ENCODE measurements around the gene AFF3. TPM values are rescaled to one million over a fixed set of nuclear protein-coding genes. Genes with fewer than 3 reads are reported as not detected.
"Not testable (repeated sequence)": the region's sequence is repeated elsewhere in the genome, so short reads cannot be mapped to it uniquely, and the experiment has no call there.

The AFF3 gene
- total RNA-seq, 1 donor from 2014 or later: 44.6 TPM

- Histone ChIP-seq H3K36me3 (no peaks in the 10 kb centered on the region), H3K4me1 (no peaks in the 10 kb centered on the region), H3K27me3 (no peaks in the 10 kb centered on the region), H3K27ac (no peak overlapping the region), H3K4me3 (no peak overlapping the region), H3K9me3 (peaks cover 8% of the 10 kb centered on the region)
- no peak for DNase-seq
- TF ChIP-seq CTCF (IDR thresholded peaks at IDR 0.05): no peak
- intact Hi-C loops (cut with DNase I): no loop called here
- peak; percentile 64 for ATAC-seq
These were observed 19.7 kb upstream of the AFF3 start for GRCh38 chr2:100161945-100162620.

GRCh38 chr2:100160396-100160795, 18.0 kb upstream of the AFF3 start:
- DNase-seq: no peak
- Histone ChIP-seq H3K27ac (no peak overlapping the region), H3K36me3 (no peaks in the 10 kb centered on the region), H3K27me3 (no peaks in the 10 kb centered on the region), H3K4me1 (no peaks in the 10 kb centered on the region), H3K4me3 (no peak overlapping the region), H3K9me3 (peaks cover 8% of the 10 kb centered on the region)
- TF ChIP-seq CTCF (IDR thresholded peaks at IDR 0.05): no peak
- no peak for ATAC-seq
- intact Hi-C loops (cut with DNase I): no loop called here

- ATAC-seq; H3K36me3 ChIP-seq; H3K4me3 ChIP-seq; H3K27me3 ChIP-seq; H3K27ac ChIP-seq; intact Hi-C loops (cut with DNase I); DNase-seq; H3K9me3 ChIP-seq; H3K4me1 ChIP-seq: not testable (repeated sequence)
These were observed 9.4 kb upstream of the AFF3 start for GRCh38 chr2:100151832-100152231.

DNA sequence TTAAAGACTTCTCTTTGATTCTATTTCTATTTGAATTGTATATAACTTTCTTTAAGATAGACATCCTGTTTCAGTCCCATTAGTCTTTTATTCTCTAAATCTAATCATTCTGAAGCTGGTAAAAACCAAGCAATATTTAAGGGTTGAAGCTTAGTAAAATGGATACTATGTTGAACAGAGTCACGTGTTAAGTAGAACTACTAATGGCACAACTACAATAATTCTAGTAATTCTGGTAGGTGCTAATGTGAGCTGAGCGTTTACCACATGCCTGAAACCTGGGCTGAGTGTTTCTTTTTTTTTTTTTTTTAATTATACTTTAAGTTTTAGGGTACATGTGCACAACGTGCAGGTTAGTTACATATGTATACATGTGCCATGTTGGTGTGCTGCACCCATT, 8.9 kb upstream of the AFF3 start:
- Histone ChIP-seq H3K36me3 (no peaks in the 10 kb centered on the region), H3K4me3 (no peak overlapping the region), H3K27ac (no peak overlapping the region), H3K9me3 (no peaks in the 10 kb centered on the region), H3K27me3 (no peaks in the 10 kb centered on the region), H3K4me1 (no peaks in the 10 kb centered on the region)
- ATAC-seq (no peak), DNase-seq (no peak)
- no peak for TF ChIP-seq CTCF (IDR thresholded peaks at IDR 0.05)
- intact Hi-C loops (cut with DNase I): no loop called here

- no peak for TF ChIP-seq CTCF (IDR thresholded peaks at IDR 0.05)
- intact Hi-C loops (cut with DNase I): no loop called here
- no peak overlapping the region for H3K4me3 ChIP-seq
These were observed 6.5 kb upstream of the AFF3 start for GRCh38 chr2:100148883-100149282.

DNA sequence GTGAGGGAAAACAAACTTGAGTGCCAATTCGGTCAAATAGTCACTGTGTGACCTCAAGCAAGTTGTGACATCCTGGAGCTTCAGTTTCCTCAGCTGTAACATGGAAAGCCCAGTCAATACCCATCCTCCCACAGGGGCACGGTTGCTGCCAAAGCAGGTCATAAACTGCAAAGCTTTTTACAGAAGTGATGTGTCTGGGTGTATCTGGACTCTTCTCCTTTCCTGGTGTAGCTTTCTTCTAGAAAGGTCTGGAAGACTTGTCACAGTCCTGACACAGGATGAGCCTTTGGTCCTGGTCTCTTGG, 4.2 kb upstream of the AFF3 start:
- Histone ChIP-seq H3K27me3 (no peaks in the 10 kb centered on the region), H3K36me3 (no peaks in the 10 kb centered on the region), H3K9me3 (no peaks in the 10 kb centered on the region), H3K27ac (no peak overlapping the region), H3K4me3 (no peak overlapping the region), H3K4me1 (no peaks in the 10 kb centered on the region)
- DNase-seq (no peak), ATAC-seq (no peak)
- intact Hi-C loops (cut with DNase I): no loop called here
- no peak for TF ChIP-seq CTCF (IDR thresholded peaks at IDR 0.05)

More at GRCh38 chr2:100148883-100149282, 6.5 kb upstream of the AFF3 start:
- DNase-seq: no peak
- no peak for ATAC-seq
- no peaks in the 10 kb centered on the region for H3K36me3 ChIP-seq
- no peaks in the 10 kb centered on the region for H3K4me1 ChIP-seq
- H3K9me3 ChIP-seq: no peaks in the 10 kb centered on the region
- no peak overlapping the region for H3K27ac ChIP-seq
- no peaks in the 10 kb centered on the region for H3K27me3 ChIP-seq
